Astrocyte of the spinal cord (primary cell): ENCODE results near the gene FREM2.

ENCODE experiments used
- DNase-seq: peaks from one replicate; pipeline ENCODE4 v3.0.0; 2011; ENCODE audit warnings: low read depth, low spot score
- H3K4me3 ChIP-seq: 2 replicates; pipeline ENCODE4 v1.5.1; 2011; ENCODE audit warnings: low read depth, mild to moderate bottlenecking, low read length, moderate library complexity
- in situ Hi-C: cut with HindIII; loops from 2 replicates; pipeline ENCODE4 v1.10.0; 2017; ENCODE audit warnings: low sequenced_read_pairs
- TF ChIP-seq, protein P1 (sequence below): IDR thresholded peaks from 2 replicates; pipeline ENCODE4 v1.5.1; 2012; ENCODE audit warnings: low read depth, mild to moderate bottlenecking, low read length, inconsistent platforms

Gene FREM2

DNA sequence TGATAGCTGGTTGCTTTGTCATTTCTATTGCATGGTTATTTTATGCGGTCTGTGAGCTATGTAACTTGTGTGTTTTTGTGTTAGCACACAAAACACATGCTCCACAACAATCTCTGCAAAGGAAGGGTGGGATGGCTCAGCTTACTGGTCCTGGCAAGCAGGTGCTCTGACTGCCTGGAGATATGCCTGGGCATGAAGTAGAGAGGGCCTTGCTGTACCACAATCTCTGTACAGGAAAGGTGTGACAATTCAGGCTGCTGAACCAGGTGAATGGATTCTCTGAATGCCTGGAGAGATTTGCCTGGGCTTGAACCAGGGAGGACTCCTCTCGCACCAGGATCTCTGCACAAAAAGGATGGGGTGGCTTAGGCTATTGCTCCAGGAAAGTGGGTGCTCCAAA, 234.2 kb downstream of the FREM2 start:
- no peak for DNase-seq
- no peak overlapping the region for H3K4me3 ChIP-seq
- in situ Hi-C loops: no loop called here
- TF ChIP-seq, protein P1, sequence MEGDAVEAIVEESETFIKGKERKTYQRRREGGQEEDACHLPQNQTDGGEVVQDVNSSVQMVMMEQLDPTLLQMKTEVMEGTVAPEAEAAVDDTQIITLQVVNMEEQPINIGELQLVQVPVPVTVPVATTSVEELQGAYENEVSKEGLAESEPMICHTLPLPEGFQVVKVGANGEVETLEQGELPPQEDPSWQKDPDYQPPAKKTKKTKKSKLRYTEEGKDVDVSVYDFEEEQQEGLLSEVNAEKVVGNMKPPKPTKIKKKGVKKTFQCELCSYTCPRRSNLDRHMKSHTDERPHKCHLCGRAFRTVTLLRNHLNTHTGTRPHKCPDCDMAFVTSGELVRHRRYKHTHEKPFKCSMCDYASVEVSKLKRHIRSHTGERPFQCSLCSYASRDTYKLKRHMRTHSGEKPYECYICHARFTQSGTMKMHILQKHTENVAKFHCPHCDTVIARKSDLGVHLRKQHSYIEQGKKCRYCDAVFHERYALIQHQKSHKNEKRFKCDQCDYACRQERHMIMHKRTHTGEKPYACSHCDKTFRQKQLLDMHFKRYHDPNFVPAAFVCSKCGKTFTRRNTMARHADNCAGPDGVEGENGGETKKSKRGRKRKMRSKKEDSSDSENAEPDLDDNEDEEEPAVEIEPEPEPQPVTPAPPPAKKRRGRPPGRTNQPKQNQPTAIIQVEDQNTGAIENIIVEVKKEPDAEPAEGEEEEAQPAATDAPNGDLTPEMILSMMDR: no peak

GRCh38 chr13:38922170-38922569, 235.3 kb downstream of the FREM2 start:
- no peak overlapping the region for H3K4me3 ChIP-seq
- in situ Hi-C loops: no loop called here
- TF ChIP-seq, protein P1: no peak
- no peak for DNase-seq

DNA sequence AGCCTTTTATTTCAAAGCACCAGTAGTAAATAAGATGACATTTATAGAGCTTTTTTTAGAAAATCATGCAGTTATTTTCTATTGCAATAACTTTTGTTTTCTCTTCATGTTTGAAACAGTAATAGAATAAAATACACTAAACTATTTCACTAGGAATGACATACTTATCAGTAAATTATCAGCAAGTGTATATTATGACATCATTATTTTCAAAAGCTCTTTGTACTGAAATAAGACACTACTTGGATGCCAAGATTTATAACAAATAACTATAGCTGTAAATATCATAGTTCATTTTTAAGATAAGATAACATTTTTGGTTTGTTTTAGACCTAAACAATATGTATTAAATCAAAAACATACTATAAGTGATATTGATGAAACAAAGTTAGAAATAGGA, 246.9 kb downstream of the FREM2 start:
- no peak overlapping the region for H3K4me3 ChIP-seq
- TF ChIP-seq, protein P1: no peak
- DNase-seq: no peak
- in situ Hi-C loops: no loop called here
